Right lobe of liver (tissue), 6 donors: Measurements from ENCODE around the gene ANK2. TPM values are rescaled to one million over a fixed set of nuclear protein-coding genes. Genes with fewer than 3 reads are reported as not detected.

ENCODE experiments used
- ATAC-seq, 4 donors: fragments of 200-7000 bp; cut with Tn5 transposase; one replicate each; pipeline ENCODE4 v1.9.1; 2020; ENCODE audit warnings: mild to moderate bottlenecking in 4 of 4, moderate library complexity in 4 of 4
- DNase-seq, 3 donors: peaks; one replicate each; pipeline ENCODE4 v3.0.0-alpha.2; 2020
- H3K27ac ChIP-seq, 3 donors: fragments of 200-600 bp; one replicate each; pipeline ENCODE4 v1.8.0; 2022
- H3K27me3 ChIP-seq, 2 donors: fragments of 200-600 bp; one replicate each; pipeline ENCODE4 v1.8.0; 2022
- H3K36me3 ChIP-seq, 4 donors: fragments of 200-600 bp; sonication (generic) in 1 of 4; one replicate each; pipeline versions ENCODE4 v1.5.1 to v1.8.0; 2017 to 2022; ENCODE audit warnings: control low read depth in 1 of 4
- H3K4me1 ChIP-seq, 4 donors: fragments of 200-600 bp; sonication (generic) in 1 of 4; one replicate each; pipeline versions ENCODE4 v1.5.1 to v1.8.0; 2017 to 2022; ENCODE audit warnings: control low read depth in 1 of 4
- H3K4me3 ChIP-seq, 3 donors: fragments of 200-600 bp; one replicate each; pipeline ENCODE4 v1.8.0; 2022
- H3K9me3 ChIP-seq, 4 donors: fragments of 200-600 bp; sonication (generic) in 1 of 4; one replicate each; pipeline versions ENCODE4 v1.5.1 to v1.8.0; 2017 to 2022; ENCODE audit warnings: control low read depth in 1 of 4
- POLR2A ChIP-seq: fragments of 450-650 bp; IDR thresholded peaks from one replicate; pipeline ENCODE4 v1.6.1; 2017; ENCODE audit warnings: antibody characterized with exemption, mild to moderate bottlenecking
- WGBS: methylation state at CpG from one replicate; pipeline ENCODE4 v1.1.6; 2018; ENCODE audit warnings: low coverage, low lambda C conversion rate; ENCODE audit not compliant: insufficient coverage; ENCODE audit errors: missing lambda C conversion rate; 5-methylcytosine and 5-hydroxymethylcytosine counted together
- intact Hi-C, 2 donors: fragments of 100-400 bp; cut with DNase I; formaldehyde crosslinking; loops; one replicate each; pipeline versions ENCODE4 v1.11.2 to v1.14.1; 2022
- total RNA-seq, 6 experiments: library from RNA; depleted of rRNA in 2 of 6; stranded (reverse); fragments of >200 nt in 2 of 6; fragmentation: NEBNext Ultra II Directional in 3 of 6; extraction: Animal tissue kit (Norgen Biotek cat#: 25700) in 3 of 6; gene quantifications; one replicate each; pipeline versions ENCODE4 v1.1.0 to v1.2.4, GENCODE V29; 2016 to 2023
- TF ChIP-seq, protein P1 (sequence below), 4 donors: fragments of 200-600 bp in 3 of 4; fragments of 450-650 bp in 1 of 4; IDR thresholded peaks; one replicate each; pipeline versions ENCODE4 v1.5.1 to v1.8.0; 2016 to 2022; ENCODE audit warnings: antibody characterized with exemption in 4 of 4, mild to moderate bottlenecking in 2 of 4
- donor health status: DM: no; HTN: yes; CAD: no.
- donor health status: DM: no; HTN: no; CAD: no.
- donor health status: DM: no; HTN: no; CAD: no.
- donor health status: DM: no; HTN: yes; CAD: no.
- donor health status: DM: no; HTN: yes; CAD: no.

Gene ANK2
- total RNA-seq, 6 experiments from 2014 or later = 0.61 to 1.7 (median 1.1) TPM

DNA sequence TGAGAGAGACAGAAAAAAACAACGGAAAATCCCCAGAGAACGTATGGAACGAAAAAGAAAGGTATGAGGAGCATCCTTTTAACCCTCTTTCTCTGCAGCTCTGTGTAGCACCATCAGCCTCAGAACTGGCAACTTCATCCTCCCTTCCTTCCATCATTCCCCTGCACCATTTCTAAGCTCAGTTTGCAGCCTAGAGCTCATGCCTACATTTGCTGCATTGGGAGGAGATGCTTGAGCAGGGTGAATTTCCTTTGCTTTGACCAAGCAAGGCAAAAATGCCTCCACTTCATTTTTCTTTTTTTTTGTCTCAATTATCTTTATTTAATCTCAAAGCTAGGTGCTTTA, 67.9 kb downstream of the ANK2 start:
- WGBS = 86% methylated on average over 3 of the region's 3 CpGs
- Histone ChIP-seq H3K27ac (no peak overlapping the region), H3K4me3 (no peak overlapping the region), H3K27me3 (no peaks in the 10 kb centered on the region), H3K9me3 (no peaks in the 10 kb centered on the region), H3K36me3 (no peaks in the 10 kb centered on the region), H3K4me1 (no peaks in the 10 kb centered on the region)
- DNase-seq (no peak), ATAC-seq (no peak)
- intact Hi-C loops = no loop called here
- no peak for TF ChIP-seq POLR2A
- TF ChIP-seq, protein P1, sequence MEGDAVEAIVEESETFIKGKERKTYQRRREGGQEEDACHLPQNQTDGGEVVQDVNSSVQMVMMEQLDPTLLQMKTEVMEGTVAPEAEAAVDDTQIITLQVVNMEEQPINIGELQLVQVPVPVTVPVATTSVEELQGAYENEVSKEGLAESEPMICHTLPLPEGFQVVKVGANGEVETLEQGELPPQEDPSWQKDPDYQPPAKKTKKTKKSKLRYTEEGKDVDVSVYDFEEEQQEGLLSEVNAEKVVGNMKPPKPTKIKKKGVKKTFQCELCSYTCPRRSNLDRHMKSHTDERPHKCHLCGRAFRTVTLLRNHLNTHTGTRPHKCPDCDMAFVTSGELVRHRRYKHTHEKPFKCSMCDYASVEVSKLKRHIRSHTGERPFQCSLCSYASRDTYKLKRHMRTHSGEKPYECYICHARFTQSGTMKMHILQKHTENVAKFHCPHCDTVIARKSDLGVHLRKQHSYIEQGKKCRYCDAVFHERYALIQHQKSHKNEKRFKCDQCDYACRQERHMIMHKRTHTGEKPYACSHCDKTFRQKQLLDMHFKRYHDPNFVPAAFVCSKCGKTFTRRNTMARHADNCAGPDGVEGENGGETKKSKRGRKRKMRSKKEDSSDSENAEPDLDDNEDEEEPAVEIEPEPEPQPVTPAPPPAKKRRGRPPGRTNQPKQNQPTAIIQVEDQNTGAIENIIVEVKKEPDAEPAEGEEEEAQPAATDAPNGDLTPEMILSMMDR (IDR thresholded peaks at IDR 0.05) = no peak

DNA sequence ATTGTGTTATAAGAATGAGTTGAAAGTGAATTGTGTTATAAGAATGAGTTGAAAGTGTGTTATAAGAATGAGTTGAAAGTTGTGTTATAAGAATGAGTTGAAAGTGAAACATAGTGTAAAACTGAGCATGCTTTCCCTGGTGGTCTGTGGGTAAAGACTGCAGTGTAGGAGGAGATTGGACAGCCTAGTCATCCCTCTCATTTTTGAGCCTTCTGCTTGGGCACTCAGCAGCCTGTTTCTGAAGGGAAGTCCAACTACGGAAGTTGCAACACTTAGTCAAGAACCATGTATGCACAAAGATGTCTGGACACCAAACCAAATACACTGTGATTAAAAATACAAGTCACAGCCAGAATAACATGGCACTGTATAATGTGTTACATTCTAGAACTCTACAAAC, 72.6 kb downstream of the ANK2 start:
- H3K27ac ChIP-seq = no peak overlapping the region
- H3K4me1 ChIP-seq = no peaks in the 10 kb centered on the region
- no peaks in the 10 kb centered on the region for H3K36me3 ChIP-seq
- 50% methylated on average over 1 of the region's 1 CpG for WGBS
- TF ChIP-seq POLR2A = no peak
- TF ChIP-seq, protein P1 (IDR thresholded peaks at IDR 0.05) = no peak
- no peak overlapping the region for H3K4me3 ChIP-seq
- intact Hi-C loops = no loop called here
- no peak for ATAC-seq
- H3K27me3 ChIP-seq = no peaks in the 10 kb centered on the region
- no peaks in the 10 kb centered on the region for H3K9me3 ChIP-seq
- DNase-seq = no peak

DNA sequence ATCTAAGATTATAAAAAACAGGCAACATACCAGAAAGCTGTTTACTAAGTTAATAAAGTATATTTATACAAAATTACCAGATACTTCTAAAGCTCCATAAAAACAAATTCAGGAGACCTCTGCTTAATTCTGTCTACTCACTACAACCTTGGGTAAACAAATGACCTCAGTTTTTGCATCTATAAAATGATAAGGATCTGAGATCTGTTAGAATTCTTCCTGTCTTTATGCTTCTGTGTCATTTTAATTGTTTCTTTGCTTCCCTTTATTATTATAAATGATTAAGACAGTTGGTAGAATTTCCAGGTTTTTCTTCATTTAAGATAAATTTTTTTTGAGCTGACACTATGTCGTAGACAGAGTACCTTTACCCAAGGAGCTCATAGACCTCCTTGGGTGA, 76.0 kb downstream of the ANK2 start:
- TF ChIP-seq, protein P1 (IDR thresholded peaks at IDR 0.05) = no peak
- TF ChIP-seq POLR2A = no peak
- no peak overlapping the region for H3K4me3 ChIP-seq
- no peak overlapping the region for H3K27ac ChIP-seq
- intact Hi-C loops = no loop called here
- no peaks in the 10 kb centered on the region for H3K27me3 ChIP-seq
- H3K9me3 ChIP-seq = no peaks in the 10 kb centered on the region
- WGBS = 93% methylated on average over 1 of the region's 1 CpG
- H3K4me1 ChIP-seq = no peaks in the 10 kb centered on the region
- no peak for ATAC-seq
- no peaks in the 10 kb centered on the region for H3K36me3 ChIP-seq
- no peak for DNase-seq

DNA sequence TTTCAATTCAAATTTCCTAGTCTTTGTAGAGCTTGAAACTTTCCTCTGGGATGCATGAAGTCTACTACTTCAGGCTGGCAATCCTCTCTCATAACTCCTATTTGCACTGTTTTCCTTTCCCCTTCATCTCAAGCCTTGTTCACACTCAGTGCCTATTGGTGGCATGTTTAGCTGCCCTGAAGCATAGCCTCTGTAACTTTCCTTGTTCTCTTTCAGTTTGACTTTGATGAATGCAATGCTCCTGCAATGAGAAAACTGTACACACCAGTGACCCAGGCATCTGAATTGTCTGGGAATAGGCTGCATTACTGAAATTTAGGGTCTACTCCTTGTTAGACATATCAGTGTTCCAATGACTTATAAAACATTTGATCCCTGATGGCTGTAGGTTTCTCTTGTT, 81.7 kb downstream of the ANK2 start:
- no peak for DNase-seq
- ATAC-seq = no peak

DNA sequence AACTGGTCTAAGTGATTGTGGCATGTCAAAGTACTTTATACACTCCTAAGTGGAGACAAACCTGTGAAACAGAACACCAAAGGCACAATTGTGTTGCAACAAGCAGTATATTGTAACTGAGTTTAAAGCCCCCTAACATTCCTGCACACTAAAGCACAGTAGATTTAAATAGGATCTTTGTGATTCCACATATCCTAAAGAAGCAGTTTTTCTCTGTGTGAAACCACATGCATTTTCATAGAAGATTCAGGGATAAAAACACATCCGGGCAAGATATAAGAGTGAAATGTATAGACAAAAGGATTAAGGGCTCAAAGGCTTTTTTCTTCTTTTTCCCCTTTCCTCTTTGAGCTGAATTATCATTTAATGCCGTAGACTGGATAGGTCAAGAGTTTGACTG, 82.2 kb downstream of the ANK2 start:
- Histone ChIP-seq H3K4me1 (no peaks in the 10 kb centered on the region), H3K27ac (no peak overlapping the region), H3K9me3 (no peaks in the 10 kb centered on the region), H3K27me3 (no peaks in the 10 kb centered on the region), H3K36me3 (no peaks in the 10 kb centered on the region), H3K4me3 (no peak overlapping the region)
- WGBS = 56% methylated on average over 2 of the region's 2 CpGs
- ATAC-seq = no peak
- intact Hi-C loops = no loop called here
- no peak for DNase-seq
- TF ChIP-seq POLR2A = no peak

More for the DNA sequence above, 81.7 kb downstream of the ANK2 start:
- Histone ChIP-seq H3K4me1 (no peaks in the 10 kb centered on the region), H3K27ac (no peak overlapping the region), H3K36me3 (no peaks in the 10 kb centered on the region), H3K4me3 (no peak overlapping the region), H3K27me3 (no peaks in the 10 kb centered on the region), H3K9me3 (no peaks in the 10 kb centered on the region)
- TF ChIP-seq, protein P1 (IDR thresholded peaks at IDR 0.05) = no peak
- TF ChIP-seq POLR2A = no peak
- intact Hi-C loops = no loop called here
